Breast epithelium (tissue), 4 donors: ENCODE data around the gene KANSL1L. TPM values are rescaled to one million over a fixed set of nuclear protein-coding genes. Genes with fewer than 3 reads are reported as not detected.

Experiments used
- DNase-seq, 2 donors: peaks; one replicate each; pipeline ENCODE4 v3.0.0-alpha.2; 2019; ENCODE audit warnings: low spot score in 2 of 2
- H3K27ac ChIP-seq, 2 donors: fragments of 200-600 bp; sonication (generic) in 1 of 2; one replicate each; pipeline ENCODE4 v1.5.1; 2016 to 2019; ENCODE audit warnings: mild to moderate bottlenecking in 1 of 2
- H3K27me3 ChIP-seq, 2 donors: fragments of 200-600 bp; sonication (generic) in 1 of 2; one replicate each; pipeline versions ENCODE4 v1.5.1 to v1.6.0; 2017 to 2019; ENCODE audit warnings: control low read depth in 1 of 2, mild to moderate bottlenecking in 1 of 2
- H3K36me3 ChIP-seq: fragments of 200-600 bp; one replicate; pipeline ENCODE4 v1.5.1; 2019
- H3K4me1 ChIP-seq, 2 donors: fragments of 200-600 bp; sonication (generic); one replicate each; pipeline ENCODE4 v1.5.1; 2016 to 2019; ENCODE audit warnings: control low read depth in 1 of 2
- H3K4me3 ChIP-seq, 3 donors: fragments of 200-600 bp; sonication (generic); 1 replicate in 2 of 3; 2 replicates in 1 of 3; pipeline ENCODE4 v1.5.1; 2016 to 2019; ENCODE audit warnings: mild to moderate bottlenecking in 3 of 3, moderate library complexity in 2 of 3
- H3K9me3 ChIP-seq, 2 donors: fragments of 200-600 bp; sonication (generic) in 1 of 2; one replicate each; pipeline ENCODE4 v1.5.1; 2016 to 2019; ENCODE audit warnings: control low read depth in 1 of 2
- POLR2A ChIP-seq: fragments of 450-650 bp; IDR thresholded peaks from one replicate; pipeline ENCODE4 v1.6.1; 2016; ENCODE audit warnings: antibody characterized with exemption, mild to moderate bottlenecking, moderate library complexity
- POLR2AphosphoS5 ChIP-seq, 3 donors: sonication (generic); formaldehyde crosslinking; IDR thresholded peaks; one replicate each; pipeline ENCODE4 v1.6.1; 2017; ENCODE audit warnings: antibody characterized with exemption in 3 of 3
- intact Hi-C: fragments of 100-400 bp; cut with DNase I; formaldehyde crosslinking; loops from one replicate; pipeline ENCODE4 v1.15.1; 2023; ENCODE audit warnings: low total_unique reads
- total RNA-seq, 3 donors: library from RNA; depleted of rRNA; stranded (reverse); fragments of >200 nt; gene quantifications; one replicate each; pipeline ENCODE4 v1.1.0, GENCODE V29; 2016
- TF ChIP-seq, protein P1 (sequence below), 3 donors: fragments of 450-650 bp; IDR thresholded peaks; one replicate each; pipeline ENCODE4 v1.5.1; 2016 to 2017; ENCODE audit warnings: antibody characterized with exemption in 3 of 3, mild to moderate bottlenecking in 3 of 3, moderate library complexity in 3 of 3

KANSL1L gene
- total RNA-seq, 3 donors from 2014 or later = 40.3 to 55.8 (median 52.8) TPM

DNA sequence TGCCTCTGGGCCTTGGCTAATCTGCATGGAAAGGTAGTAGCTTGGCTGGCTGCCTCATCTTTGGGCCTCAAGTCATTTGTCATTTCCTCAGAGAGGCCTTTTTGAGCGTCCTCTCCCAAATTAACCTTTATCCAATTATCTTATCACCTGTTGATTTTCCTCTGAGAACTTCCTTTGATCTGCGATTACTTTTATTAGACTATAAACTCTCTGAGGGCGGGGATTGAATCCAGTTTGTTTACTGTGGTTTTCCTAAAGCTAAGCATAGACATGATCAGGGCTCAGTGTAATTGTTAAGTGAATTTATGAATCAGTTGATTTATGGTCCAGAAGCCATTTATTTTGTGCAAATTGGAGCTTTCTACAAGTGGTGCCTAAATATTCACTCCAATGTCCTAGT is 161.3 kb downstream of the KANSL1L start:
- H3K36me3 ChIP-seq = no peaks in the 10 kb centered on the region
- H3K4me3 ChIP-seq = no peak overlapping the region
- no peaks in the 10 kb centered on the region for H3K27me3 ChIP-seq
- no peak for DNase-seq
- TF ChIP-seq POLR2A = no peak
- TF ChIP-seq, protein P1, sequence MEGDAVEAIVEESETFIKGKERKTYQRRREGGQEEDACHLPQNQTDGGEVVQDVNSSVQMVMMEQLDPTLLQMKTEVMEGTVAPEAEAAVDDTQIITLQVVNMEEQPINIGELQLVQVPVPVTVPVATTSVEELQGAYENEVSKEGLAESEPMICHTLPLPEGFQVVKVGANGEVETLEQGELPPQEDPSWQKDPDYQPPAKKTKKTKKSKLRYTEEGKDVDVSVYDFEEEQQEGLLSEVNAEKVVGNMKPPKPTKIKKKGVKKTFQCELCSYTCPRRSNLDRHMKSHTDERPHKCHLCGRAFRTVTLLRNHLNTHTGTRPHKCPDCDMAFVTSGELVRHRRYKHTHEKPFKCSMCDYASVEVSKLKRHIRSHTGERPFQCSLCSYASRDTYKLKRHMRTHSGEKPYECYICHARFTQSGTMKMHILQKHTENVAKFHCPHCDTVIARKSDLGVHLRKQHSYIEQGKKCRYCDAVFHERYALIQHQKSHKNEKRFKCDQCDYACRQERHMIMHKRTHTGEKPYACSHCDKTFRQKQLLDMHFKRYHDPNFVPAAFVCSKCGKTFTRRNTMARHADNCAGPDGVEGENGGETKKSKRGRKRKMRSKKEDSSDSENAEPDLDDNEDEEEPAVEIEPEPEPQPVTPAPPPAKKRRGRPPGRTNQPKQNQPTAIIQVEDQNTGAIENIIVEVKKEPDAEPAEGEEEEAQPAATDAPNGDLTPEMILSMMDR (IDR thresholded peaks at IDR 0.05) = no peak
- no peak for TF ChIP-seq POLR2AphosphoS5 (IDR thresholded peaks at IDR 0.05)
- H3K9me3 ChIP-seq = no peaks in the 10 kb centered on the region
- intact Hi-C loops = no loop called here
- no peak overlapping the region for H3K27ac ChIP-seq
- H3K4me1 ChIP-seq = no peaks in the 10 kb centered on the region

DNA sequence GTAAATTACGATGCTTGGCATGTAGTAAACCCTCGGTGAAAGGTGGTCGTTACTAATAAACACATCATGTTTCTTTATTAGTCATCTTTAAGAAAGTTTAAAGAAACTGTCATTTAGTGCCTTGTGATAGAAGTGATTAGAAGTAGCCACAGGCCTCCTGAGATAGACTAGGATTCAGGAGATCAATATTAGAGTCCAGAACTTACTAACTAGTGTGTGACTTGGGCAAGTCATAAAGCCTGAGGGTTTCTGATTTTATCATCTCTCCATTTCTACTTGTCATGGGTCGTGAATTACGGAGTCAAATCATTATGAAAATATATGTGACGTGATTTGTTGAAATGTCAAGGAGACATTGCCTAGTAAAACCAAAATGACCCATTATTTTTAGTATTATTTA is 162.1 kb downstream of the KANSL1L start:
- intact Hi-C loops = no loop called here
- no peaks in the 10 kb centered on the region for H3K36me3 ChIP-seq
- TF ChIP-seq POLR2AphosphoS5 (IDR thresholded peaks at IDR 0.05) (no peak), POLR2A (no peak)
- TF ChIP-seq, protein P1 (IDR thresholded peaks at IDR 0.05) = no peak
- no peak for DNase-seq
- no peaks in the 10 kb centered on the region for H3K27me3 ChIP-seq
- H3K27ac ChIP-seq = no peak overlapping the region
- H3K4me3 ChIP-seq = no peak overlapping the region
- no peaks in the 10 kb centered on the region for H3K4me1 ChIP-seq
- H3K9me3 ChIP-seq = no peaks in the 10 kb centered on the region

DNA sequence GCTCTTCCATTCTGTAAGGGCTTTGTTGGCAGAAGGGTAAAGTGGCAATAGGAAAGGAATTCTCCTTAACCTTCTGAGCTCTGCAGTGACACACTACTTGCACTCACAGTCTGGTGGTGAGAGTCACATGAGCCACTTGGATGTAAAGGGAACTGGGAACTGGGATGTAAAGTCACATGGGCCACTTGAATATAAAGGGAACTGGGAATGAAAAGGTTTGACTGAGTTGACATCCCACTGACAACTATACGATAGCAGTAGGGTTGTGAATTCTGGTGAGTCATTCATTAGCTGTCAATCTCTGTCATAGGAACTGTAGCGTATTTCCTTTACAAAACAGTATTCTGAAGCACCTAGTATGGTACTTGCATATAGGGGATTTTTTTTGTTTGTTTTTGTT is 163.3 kb downstream of the KANSL1L start:
- intact Hi-C loops = no loop called here
- TF ChIP-seq POLR2AphosphoS5 (IDR thresholded peaks at IDR 0.05) = no peak
- TF ChIP-seq, protein P1 (IDR thresholded peaks at IDR 0.05) = no peak
- no peak for TF ChIP-seq POLR2A
- Histone ChIP-seq H3K4me3 (no peak overlapping the region), H3K27ac (no peak overlapping the region), H3K9me3 (no peaks in the 10 kb centered on the region), H3K4me1 (peaks cover 0 to 9% of the 10 kb centered on the region in 2 donors), H3K36me3 (no peaks in the 10 kb centered on the region), H3K27me3 (no peaks in the 10 kb centered on the region)
- no peak for DNase-seq

DNA sequence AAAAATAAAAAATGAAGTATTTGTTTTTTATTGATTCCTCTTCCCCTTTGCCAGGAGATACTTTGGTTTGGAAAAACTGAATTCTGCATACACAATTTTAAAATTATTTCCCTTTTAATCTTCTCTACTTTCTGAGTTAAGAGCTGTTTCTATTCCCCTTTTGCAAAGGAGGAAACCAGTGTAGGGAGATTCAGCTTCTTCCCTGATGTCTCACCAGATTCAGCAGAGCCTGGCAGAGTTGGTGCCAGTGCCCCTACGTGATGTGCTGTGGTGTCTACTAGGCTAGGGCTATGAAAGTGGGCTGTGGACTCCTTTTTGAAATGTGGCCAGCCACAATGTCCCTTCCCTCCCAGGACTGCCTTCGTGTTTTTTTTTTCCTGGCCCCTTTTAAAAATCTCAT is 166.3 kb downstream of the KANSL1L start:
- intact Hi-C loops = no loop called here

DNA sequence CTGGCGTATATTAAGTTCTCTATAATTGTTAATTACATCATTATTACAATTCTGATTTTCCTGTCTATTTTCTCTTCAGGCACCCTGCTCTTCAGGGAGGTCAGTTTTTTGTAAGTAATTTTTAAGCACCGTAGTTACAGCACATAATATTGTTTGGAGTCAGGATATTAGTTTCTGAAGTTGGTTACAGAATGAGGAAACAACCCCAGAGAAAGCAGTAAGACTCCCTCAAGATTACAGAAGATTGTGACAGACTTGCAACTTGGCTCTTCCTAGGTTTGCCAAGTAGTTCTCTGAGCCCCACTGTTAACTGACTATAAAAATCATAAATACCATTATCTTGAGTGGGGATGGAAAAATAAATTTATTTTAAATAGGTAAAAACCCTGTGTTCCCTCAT is 167.8 kb downstream of the KANSL1L start:
- TF ChIP-seq, protein P1 (IDR thresholded peaks at IDR 0.05) = no peak
- TF ChIP-seq POLR2AphosphoS5 (IDR thresholded peaks at IDR 0.05) = no peak
- no peak for TF ChIP-seq POLR2A
- Histone ChIP-seq H3K4me3 (peak overlapping the region; percentile 67 to 90 (median 79)), H3K36me3 (no peaks in the 10 kb centered on the region), H3K27ac (no peak overlapping the region), H3K4me1 (peaks cover 0 to 9% of the 10 kb centered on the region in 2 donors), H3K27me3 (no peaks in the 10 kb centered on the region), H3K9me3 (no peaks in the 10 kb centered on the region)
- DNase-seq = no peak
- intact Hi-C loops = no loop called here

More for the DNA sequence above, 166.3 kb downstream of the KANSL1L start:
- Histone ChIP-seq H3K27ac (no peak overlapping the region), H3K36me3 (no peaks in the 10 kb centered on the region), H3K9me3 (no peaks in the 10 kb centered on the region), H3K27me3 (no peaks in the 10 kb centered on the region), H3K4me3 (no peak overlapping the region), H3K4me1 (peaks cover 0 to 9% of the 10 kb centered on the region in 2 donors)
- TF ChIP-seq POLR2AphosphoS5 (IDR thresholded peaks at IDR 0.05) (no peak), POLR2A (no peak)
- TF ChIP-seq, protein P1 (IDR thresholded peaks at IDR 0.05) = no peak
- no peak for DNase-seq
